D721Med (cell line): ENCODE data around the gene COMMD1.

Source experiments
- DNase-seq: peaks from one replicate; pipeline ENCODE4 v3.0.0; 2011; ENCODE audit warnings: low spot score; ENCODE audit not compliant: insufficient read length
- FAIRE-seq: peaks from 2 replicates; lab custom pipeline; 2011; peaks lifted over from hg19 to GRCh38; lab: Jason Lieb, UNC
- CTCF ChIP-seq: IDR thresholded peaks from 2 replicates; pipeline ENCODE4 v1.5.1; 2012; ENCODE audit warnings: mild to moderate bottlenecking, control low read depth; ENCODE audit not compliant: insufficient read depth; ENCODE audit errors: missing control alignments

Gene COMMD1

GRCh38 chr2:61967262-61967661, 61.8 kb downstream of the COMMD1 start:
- no peak for TF ChIP-seq CTCF
- DNase-seq, result no peak
- FAIRE-seq, result peak; percentile 95

- no peak for DNase-seq
- TF ChIP-seq CTCF, result no peak
- FAIRE-seq, result peak; percentile 82
Measured at GRCh38 chr2:61969376-61969775, 63.9 kb downstream of the COMMD1 start.

- no peak for FAIRE-seq
- no peak for TF ChIP-seq CTCF
Measured at GRCh38 chr2:61970807-61971556, 65.5 kb downstream of the COMMD1 start.

GRCh38 chr2:61978522-61978921, 73.0 kb downstream of the COMMD1 start:
- FAIRE-seq (no peak), DNase-seq (no peak)
- TF ChIP-seq CTCF, result no peak

More at GRCh38 chr2:61970807-61971556, 65.5 kb downstream of the COMMD1 start:
- DNase-seq, result no peak

- TF ChIP-seq CTCF, result no peak
- FAIRE-seq (no peak), DNase-seq (no peak)
Measured at GRCh38 chr2:61980758-61981157, 75.3 kb downstream of the COMMD1 start.

- TF ChIP-seq CTCF, result no peak
- no peak for FAIRE-seq
- no peak for DNase-seq
Measured at GRCh38 chr2:61984682-61985081, 79.2 kb downstream of the COMMD1 start.
